ENCODE measurements around the gene DTNB. TPM values are rescaled to one million over a fixed set of nuclear protein-coding genes. Genes with fewer than 3 reads are reported as not detected.

Gene DTNB
- polyA plus RNA-seq, 1 donor from 2014 or later: 16.5 TPM

- peaks cover 8 to 13% (median 11%) of the 10 kb centered on the region in 3 donors for H3K9me3 Mint-ChIP-seq
- H3K4me1 Mint-ChIP-seq: peaks cover 6 to 8% (median 8%) of the 10 kb centered on the region in 3 donors
- H3K36me3 Mint-ChIP-seq: peaks cover 16% of the 10 kb centered on the region
- no peak overlapping the region for H3K27ac Mint-ChIP-seq
- no peak overlapping the region for H3K4me3 Mint-ChIP-seq
- H3K27me3 Mint-ChIP-seq: no peaks in the 10 kb centered on the region
These were observed 345.0 kb downstream of the DTNB start for GRCh38 chr2:25328152-25329085.

Other genes with a start within 250 kb of the DTNB start
- 8.4 TPM for gene ASXL2, start 204.9 kb upstream of the DTNB start, polyA plus RNA-seq

All from IgD-negative memory B cell (primary cell).